ENCODE results near the gene EFCAB11.

GRCh38 chr14:89858089-89858488 lies 96.4 kb downstream of the EFCAB11 start:
- TF ChIP-seq CTCF (conservative IDR thresholded peaks at IDR 0.05), result no peak
- TF ChIP-seq ZFX (IDR thresholded peaks at IDR 0.05), result no peak

All from C4-2B (cell line).